Neuronal stem cell (in vitro differentiated cells): ENCODE measurements around the gene UBAC1.
A peak's percentile ranks its signal among the peaks of the same experiment; 100 is the strongest.

ENCODE experiments used
- DNase-seq: peaks from one replicate; pipeline ENCODE4 v3.0.0-alpha.2; 2013; ENCODE audit warnings: low spot score
- H2AFZ ChIP-seq: one replicate; pipeline ENCODE4 v1.6.1; 2013; ENCODE audit warnings: mild to moderate bottlenecking, low read length, inconsistent platforms
- H2AK5ac ChIP-seq: 2 replicates; pipeline ENCODE4 v1.6.1; 2013; ENCODE audit warnings: low read depth, mild to moderate bottlenecking, inconsistent platforms, low read length, moderate library complexity, mixed read lengths
- H2BK120ac ChIP-seq: 2 replicates; pipeline ENCODE4 v1.6.1; 2013; ENCODE audit warnings: low read depth, mild to moderate bottlenecking, inconsistent platforms, low read length, moderate library complexity, mixed read lengths
- H2BK12ac ChIP-seq: one replicate; pipeline ENCODE4 v1.6.1; 2013; ENCODE audit warnings: low read length, inconsistent platforms
- H2BK15ac ChIP-seq: 2 replicates; pipeline ENCODE4 v1.6.1; 2013; ENCODE audit warnings: mild to moderate bottlenecking, low read length, inconsistent platforms, mixed read lengths
- H2BK5ac ChIP-seq: one replicate; pipeline ENCODE4 v1.6.1; 2013; ENCODE audit warnings: inconsistent platforms, mild to moderate bottlenecking, low read length, moderate library complexity
- H3K14ac ChIP-seq: one replicate; pipeline ENCODE4 v1.6.1; 2013; ENCODE audit warnings: low read length, inconsistent platforms
- H3K18ac ChIP-seq: 2 replicates; pipeline ENCODE4 v1.6.1; 2013; ENCODE audit warnings: low read length, inconsistent platforms
- H3K23ac ChIP-seq: 2 replicates; pipeline ENCODE4 v1.6.1; 2013; ENCODE audit warnings: low read depth, mild to moderate bottlenecking, mixed read lengths, low read length, inconsistent platforms; ENCODE audit not compliant: poor library complexity
- H3K27ac ChIP-seq: replicated peaks from 3 replicates; pipeline ENCODE4 v1.5.1; 2013; ENCODE audit warnings: low read length, inconsistent platforms
- H3K27me3 ChIP-seq, 3 experiments: 2 replicates each; pipeline ENCODE4 v1.6.1; 2013; ENCODE audit warnings: low read length in 3 of 3, mild to moderate bottlenecking in 2 of 3, inconsistent platforms in 1 of 3, low read depth in 1 of 3, mixed read lengths in 1 of 3, moderate library complexity in 1 of 3; ENCODE audit not compliant: control insufficient read depth in 3 of 3, insufficient read depth in 3 of 3
- H3K36me3 ChIP-seq, 2 donors: replicated peaks in 1 of 2; 2 replicates each; pipeline ENCODE4 v1.6.1; 2013; ENCODE audit warnings: low read length in 2 of 2; ENCODE audit not compliant: control insufficient read depth in 2 of 2, insufficient read depth in 2 of 2
- H3K4ac ChIP-seq: 2 replicates; pipeline ENCODE4 v1.6.1; 2013; ENCODE audit warnings: inconsistent platforms, mild to moderate bottlenecking, low read length, moderate library complexity
- H3K4me1 ChIP-seq, 2 donors: 1 replicate in 1 of 2; 2 replicates in 1 of 2; pipeline ENCODE4 v1.6.1; 2013; ENCODE audit warnings: low read length in 2 of 2, low read depth in 1 of 2; ENCODE audit not compliant: control insufficient read depth in 2 of 2, insufficient read depth in 1 of 2
- H3K4me2 ChIP-seq: one replicate; pipeline ENCODE4 v1.6.1; 2013; ENCODE audit warnings: mild to moderate bottlenecking, low read length, inconsistent platforms; ENCODE audit not compliant: insufficient read depth, poor library complexity, severe bottlenecking
- H3K4me3 ChIP-seq, 2 donors: 2 replicates each; pipeline ENCODE4 v1.5.1; 2013; ENCODE audit warnings: low read length in 2 of 2, mild to moderate bottlenecking in 2 of 2, inconsistent platforms in 1 of 2, moderate library complexity in 1 of 2
- H3K79me1 ChIP-seq: one replicate; pipeline ENCODE4 v1.6.1; 2013; ENCODE audit warnings: low read depth, mild to moderate bottlenecking, inconsistent platforms, low read length, moderate library complexity
- H3K9ac ChIP-seq: one replicate; pipeline ENCODE4 v1.6.1; 2013; ENCODE audit warnings: mild to moderate bottlenecking, low read depth, low read length, inconsistent platforms; ENCODE audit not compliant: poor library complexity
- H3K9me3 ChIP-seq, 2 donors: replicated peaks in 1 of 2; 2 replicates each; pipeline versions ENCODE3 to v1.6.1; 2013; ENCODE audit warnings: low read length in 2 of 2, mild to moderate bottlenecking in 2 of 2, inconsistent platforms in 1 of 2, low read depth in 1 of 2, mixed read lengths in 1 of 2, moderate library complexity in 1 of 2; ENCODE audit not compliant: control insufficient read depth in 2 of 2, insufficient read depth in 1 of 2
- H4K8ac ChIP-seq: one replicate; pipeline ENCODE4 v1.6.1; 2013; ENCODE audit warnings: low read depth, mild to moderate bottlenecking, inconsistent platforms, low read length, moderate library complexity
- H4K91ac ChIP-seq: one replicate; pipeline ENCODE4 v1.6.1; 2013; ENCODE audit warnings: low read length, low read depth, mild to moderate bottlenecking, inconsistent platforms; ENCODE audit not compliant: poor library complexity
- WGBS, 2 donors: extraction: QIAGEN DNeasy Blood & Tissue Kit; methylation state at CpG; one replicate each; pipeline ENCODE4 v1.1.7; 2013; ENCODE audit warnings: missing lambda C conversion rate in 2 of 2, mixed read lengths in 1 of 2; ENCODE audit not compliant: insufficient read length in 2 of 2, insufficient replicate concordance in 1 of 2; ENCODE audit errors: extremely low coverage in 2 of 2; 5-methylcytosine and 5-hydroxymethylcytosine counted together

The UBAC1 gene

GRCh38 chr9:135993765-135994500 is 32.8 kb upstream of the UBAC1 start:
- Histone ChIP-seq H3K18ac (peak overlapping the region; percentile 94), H2BK15ac (peak overlapping the region; percentile 96), H2BK12ac (peak overlapping the region; percentile 82), H3K9ac (no peak overlapping the region), H3K4ac (no peak overlapping the region), H2BK120ac (peak overlapping the region; percentile 100), H3K79me1 (no peaks in the 10 kb centered on the region), H2BK5ac (peak overlapping the region; percentile 91), H3K9me3 (no peaks in the 10 kb centered on the region), H3K36me3 (no peaks in the 10 kb centered on the region), H3K14ac (no peak overlapping the region), H2AK5ac (peak overlapping the region; percentile 98), H4K8ac (no peak overlapping the region), H3K23ac (peak overlapping the region; percentile 77), H2AFZ (no peak overlapping the region), H4K91ac (no peak overlapping the region), H3K4me3 (no peak overlapping the region), H3K4me1 (peaks cover 38 to 46% of the 10 kb centered on the region in 2 donors), H3K4me2 (no peak overlapping the region), H3K27me3 (no peaks in the 10 kb centered on the region), H3K27ac (peak overlapping the region; percentile 32)
- no CpG with 5 or more reads among the region's 27 CpGs for WGBS, 2 donors
- DNase-seq, result no peak

- no peaks in the 10 kb centered on the region for H3K36me3 ChIP-seq
- no CpG with 5 or more reads among the region's 13 CpGs for WGBS, 2 donors
- H3K79me1 ChIP-seq, result no peaks in the 10 kb centered on the region
- no peak overlapping the region for H4K8ac ChIP-seq
- peak overlapping the region; percentile 83 for H3K9ac ChIP-seq
- peak overlapping the region in 1 of 2 donors; percentile 52 for H3K4me3 ChIP-seq
- peak overlapping the region; percentile 96 for H3K18ac ChIP-seq
- peak overlapping the region; percentile 100 for H2BK120ac ChIP-seq
- peak overlapping the region; percentile 5 for H3K14ac ChIP-seq
- no peak overlapping the region for H3K4me2 ChIP-seq
- peak overlapping the region; percentile 20 for H3K27ac ChIP-seq
- H3K4ac ChIP-seq, result peak overlapping the region; percentile 90
- peaks cover 38 to 46% of the 10 kb centered on the region in 2 donors for H3K4me1 ChIP-seq
- peak overlapping the region; percentile 91 for H2BK5ac ChIP-seq
- DNase-seq, result no peak
- H4K91ac ChIP-seq, result no peak overlapping the region
- H3K9me3 ChIP-seq, result no peaks in the 10 kb centered on the region
- H2BK15ac ChIP-seq, result peak overlapping the region; percentile 96
- peak overlapping the region; percentile 98 for H2AK5ac ChIP-seq
- peak overlapping the region; percentile 90 for H2AFZ ChIP-seq
- no peaks in the 10 kb centered on the region for H3K27me3 ChIP-seq
- no peak overlapping the region for H3K23ac ChIP-seq
- peak overlapping the region; percentile 98 for H2BK12ac ChIP-seq
Measured at GRCh38 chr9:135993409-135993742, 32.2 kb upstream of the UBAC1 start.

DNA sequence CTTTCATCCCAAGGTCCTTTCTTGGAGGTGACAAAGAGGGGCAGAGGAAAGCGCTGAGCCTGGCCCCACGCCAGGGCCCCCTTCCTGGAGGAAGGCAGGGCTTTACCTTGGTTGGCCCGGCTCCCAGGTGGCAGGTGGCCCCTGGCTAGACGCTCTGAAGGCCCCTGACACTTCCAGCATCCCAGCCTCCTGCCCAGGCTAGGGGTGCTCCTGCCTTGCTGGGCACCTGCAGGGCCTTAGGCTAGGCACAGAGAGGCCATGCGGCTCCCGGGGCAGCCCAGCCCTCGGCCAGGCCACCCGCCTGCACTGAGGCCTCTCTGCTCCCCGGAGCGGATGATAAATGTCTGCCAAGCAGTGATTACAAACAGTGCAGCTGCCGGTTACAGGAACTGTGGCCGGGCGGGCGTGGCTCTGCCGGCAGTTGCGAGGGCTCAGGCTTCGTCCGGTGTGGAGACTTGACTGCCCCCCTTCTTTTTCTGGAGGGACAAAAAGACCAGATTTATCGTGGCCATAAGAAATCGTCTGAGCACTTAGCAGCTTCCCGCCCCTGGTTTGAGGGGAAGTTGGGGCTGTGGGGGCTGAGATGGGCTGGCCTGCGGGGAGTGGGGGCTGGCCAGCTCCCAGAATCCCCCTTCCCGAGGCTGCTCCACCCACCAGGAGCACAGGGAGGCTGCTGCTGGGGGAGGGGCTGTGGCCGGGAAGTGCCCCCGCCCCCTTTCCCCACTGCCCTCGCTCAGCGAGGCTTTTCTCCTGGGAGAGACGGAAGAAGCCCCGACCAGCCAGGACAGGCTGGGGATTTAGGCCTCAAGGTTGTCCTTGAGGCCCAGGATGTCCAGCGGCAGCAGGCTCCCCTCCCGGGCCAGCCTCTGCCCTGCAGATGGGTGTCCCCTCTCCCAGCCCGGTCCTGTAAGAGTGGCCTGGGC is 31.6 kb upstream of the UBAC1 start:
- Histone ChIP-seq H3K18ac (peak overlapping the region; percentile 96), H3K4me1 (peaks cover 38 to 48% of the 10 kb centered on the region in 2 donors), H4K91ac (no peak overlapping the region), H2BK5ac (peak overlapping the region; percentile 91), H2BK15ac (peak overlapping the region; percentile 96), H3K9me3 (no peaks in the 10 kb centered on the region), H2AK5ac (peak overlapping the region; percentile 98), H3K36me3 (no peaks in the 10 kb centered on the region), H3K79me1 (no peaks in the 10 kb centered on the region), H3K9ac (peak overlapping the region; percentile 83), H2AFZ (peak overlapping the region; percentile 90), H3K14ac (peak overlapping the region; percentile 5), H2BK120ac (peak overlapping the region; percentile 100), H3K4me3 (peak overlapping the region in 1 of 2 donors; percentile 52), H3K23ac (peak overlapping the region; percentile 90), H3K4me2 (peak overlapping the region; percentile 59), H4K8ac (no peak overlapping the region), H3K27ac (peak overlapping the region; percentile 79), H3K27me3 (no peaks in the 10 kb centered on the region), H2BK12ac (peak overlapping the region; percentile 98), H3K4ac (peak overlapping the region; percentile 90)
- peak; percentile 59 for DNase-seq
- no CpG with 5 or more reads among the region's 32 CpGs for WGBS, 2 donors

- H2AFZ ChIP-seq, result no peak overlapping the region
- peak overlapping the region; percentile 95 for H2BK120ac ChIP-seq
- no peak overlapping the region for H3K27ac ChIP-seq
- no peak overlapping the region for H3K4me2 ChIP-seq
- no peaks in the 10 kb centered on the region for H3K27me3 ChIP-seq
- H2BK5ac ChIP-seq, result peak overlapping the region; percentile 30
- no peaks in the 10 kb centered on the region for H3K9me3 ChIP-seq
- H3K18ac ChIP-seq, result peak overlapping the region; percentile 89
- no peak overlapping the region for H4K91ac ChIP-seq
- peak overlapping the region; percentile 99 for H2AK5ac ChIP-seq
- no CpG with 5 or more reads among the region's 18 CpGs for WGBS, 2 donors
- DNase-seq, result no peak
- H3K36me3 ChIP-seq, result no peaks in the 10 kb centered on the region
- H4K8ac ChIP-seq, result no peak overlapping the region
- H3K79me1 ChIP-seq, result no peaks in the 10 kb centered on the region
- peaks cover 36 to 50% of the 10 kb centered on the region in 2 donors for H3K4me1 ChIP-seq
- H3K23ac ChIP-seq, result peak overlapping the region; percentile 20
- no peak overlapping the region for H3K14ac ChIP-seq
- no peak overlapping the region for H3K9ac ChIP-seq
- H3K4ac ChIP-seq, result peak overlapping the region; percentile 99
- no peak overlapping the region for H3K4me3 ChIP-seq
- peak overlapping the region; percentile 95 for H2BK12ac ChIP-seq
- peak overlapping the region; percentile 72 for H2BK15ac ChIP-seq
Measured at GRCh38 chr9:135991771-135992170, 30.6 kb upstream of the UBAC1 start.
